Panc1 (cell line): ENCODE results near the gene NUP58. TPM values are rescaled to one million over a fixed set of nuclear protein-coding genes. Genes with fewer than 3 reads are reported as not detected.

ENCODE experiments used
- ATAC-seq: fragments of 200-7000 bp; cut with Tn5 transposase; 2 replicates; pipeline ENCODE4 v1.9.1; 2020; ENCODE audit warnings: mild to moderate bottlenecking, moderate library complexity
- BruUV-seq: library from RNA; stranded (reverse); fragments of 400-500 nt; replicated peaks from 2 replicates; lab custom pipeline; 2021; lab: Mats Ljungman, UMichigan
- CTCF ChIA-PET: fragments of 300-600 bp; sonication (Branson Sonifier 250); formaldehyde crosslinking; loops from one replicate; lab custom pipeline; 2022; ENCODE audit warnings: antibody characterized with exemption; lab: Charles Lee
- POLR2A ChIA-PET: fragments of 300-600 bp; sonication (Branson Sonifier 250); formaldehyde crosslinking; loops from one replicate; lab custom pipeline; 2022; ENCODE audit warnings: antibody characterized with exemption; lab: Charles Lee
- DNase-seq: peaks from one replicate; pipeline ENCODE4 v3.0.0-alpha.2; 2010; ENCODE audit warnings: low read depth, low spot score
- H3K27ac ChIP-seq: 2 replicates; pipeline ENCODE4 v1.5.1; 2011; ENCODE audit warnings: mild to moderate bottlenecking, low read length, inconsistent platforms
- H3K27me3 ChIP-seq: fragments of 200-500 bp; sonication (Bioruptor generic); 2 replicates; pipeline ENCODE4 v1.6.0; 2014; ENCODE audit warnings: low read length, inconsistent platforms; ENCODE audit not compliant: control insufficient read depth, insufficient read depth
- H3K36me3 ChIP-seq: fragments of 200-500 bp; sonication (Bioruptor generic); 2 replicates; pipeline ENCODE4 v1.5.1; 2014; ENCODE audit warnings: inconsistent platforms, mild to moderate bottlenecking, low read length, moderate library complexity; ENCODE audit not compliant: control insufficient read depth, insufficient read depth
- H3K4me1 ChIP-seq: 2 replicates; pipeline ENCODE4 v1.5.1; 2011; ENCODE audit warnings: inconsistent platforms, mild to moderate bottlenecking, low read length, moderate library complexity; ENCODE audit not compliant: control insufficient read depth, insufficient read depth
- H3K4me3 ChIP-seq, 2 experiments: 2 replicates each; pipeline ENCODE4 v1.5.1; 2011 to 2012; ENCODE audit warnings: low read depth in 2 of 2, low read length in 2 of 2, mild to moderate bottlenecking in 2 of 2, inconsistent platforms in 1 of 2, moderate library complexity in 1 of 2
- H3K9me3 ChIP-seq: fragments of 200-500 bp; sonication (Bioruptor generic); 2 replicates; pipeline ENCODE4 v1.5.1; 2014; ENCODE audit warnings: low read depth, mild to moderate bottlenecking, inconsistent platforms, low read length, moderate library complexity; ENCODE audit not compliant: control insufficient read depth, insufficient read depth
- POLR2AphosphoS5 ChIP-seq: IDR thresholded peaks from 2 replicates; pipeline ENCODE4 v1.6.1; 2012; ENCODE audit warnings: mild to moderate bottlenecking, low read depth, low read length, moderate library complexity
- SIN3A ChIP-seq: IDR thresholded peaks from 2 replicates; pipeline ENCODE4 v1.6.1; 2012; ENCODE audit warnings: low read depth, mild to moderate bottlenecking, low read length, moderate library complexity, borderline replicate concordance; ENCODE audit not compliant: insufficient read depth
- TCF7L2 ChIP-seq: IDR thresholded peaks from 2 replicates; pipeline ENCODE4 v1.6.1; 2011; ENCODE audit warnings: mild to moderate bottlenecking, low read depth, low read length, inconsistent platforms
- in situ Hi-C: cut with HindIII; loops from 2 replicates; pipeline ENCODE4 v1.10.0; 2016; ENCODE audit warnings: low sequenced_read_pairs, low pct_unique_long_range_greater_than_20kb
- intact Hi-C: fragments of 100-400 bp; cut with micrococcal nuclease; formaldehyde crosslinking; loops from one replicate; pipeline ENCODE4 v1.10.0; 2022; ENCODE audit not compliant: unreplicated experiment
- total RNA-seq: library from RNA; stranded (reverse); gene quantifications from one replicate; pipeline ENCODE4 v1.2.1, GENCODE V29; 2021; ENCODE audit not compliant: unreplicated experiment
- TF ChIP-seq, protein P1 (sequence below), 2 experiments: IDR thresholded peaks; 2 replicates each; pipeline ENCODE4 v1.6.1; 2011 to 2012; ENCODE audit warnings: low read depth in 2 of 2, control low read depth in 1 of 2, low read length in 1 of 2, mild to moderate bottlenecking in 1 of 2, moderate library complexity in 1 of 2; ENCODE audit not compliant: insufficient read depth in 1 of 2
- TF ChIP-seq, protein P2 (sequence below): fragments of 450-650 bp; IDR thresholded peaks from 2 replicates; pipeline ENCODE4 v1.5.1; 2017; ENCODE audit warnings: mild to moderate bottlenecking

Gene NUP58
- total RNA-seq, 1 experiment from 2014 or later, result 40.0 TPM

DNA sequence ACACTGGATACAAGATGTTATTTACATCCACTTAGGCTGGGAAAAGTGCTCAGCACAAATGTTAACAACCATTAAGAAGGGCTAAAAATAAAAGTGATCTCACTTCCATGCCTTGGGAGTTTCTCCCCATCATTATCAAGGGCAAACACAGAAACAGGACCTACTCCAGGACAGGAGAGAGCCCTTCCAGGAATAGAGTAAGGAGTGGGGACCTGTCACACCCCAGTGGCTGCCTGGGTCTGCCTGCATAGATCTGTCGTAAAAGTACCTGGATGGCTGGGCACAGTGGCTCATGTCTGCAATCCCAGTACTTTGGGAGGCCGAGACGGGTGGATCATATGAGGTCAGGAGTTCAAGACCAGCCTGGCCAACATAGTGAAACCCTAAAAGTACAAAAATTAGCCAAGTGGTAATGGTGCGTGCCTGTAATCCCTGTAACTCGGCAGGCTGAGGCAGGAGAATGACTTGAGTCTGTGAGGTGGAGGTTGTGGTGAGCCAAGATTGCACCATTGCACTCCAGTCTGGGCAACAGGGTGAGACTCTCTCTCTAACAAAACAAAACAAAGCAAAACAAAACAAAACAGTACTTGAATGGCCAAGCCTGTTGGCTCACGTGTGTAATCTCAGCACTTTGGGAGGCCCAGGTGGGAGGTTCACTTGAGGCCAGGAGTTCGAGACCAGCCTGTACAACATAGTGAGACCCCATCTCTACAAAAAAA lies 76.0 kb downstream of the NUP58 start:
- in situ Hi-C loops (no loop called here), intact Hi-C loops (no loop called here)
- no peaks in the 10 kb centered on the region; the same call in 1 of the 2 replicates for H3K27me3 ChIP-seq
- H3K9me3 ChIP-seq, result no peaks in the 10 kb centered on the region
- H3K4me1 ChIP-seq, result no peaks in the 10 kb centered on the region
- H3K27ac ChIP-seq, result no peak overlapping the region
- H3K36me3 ChIP-seq, result no peaks in the 10 kb centered on the region
- ATAC-seq (no peak), DNase-seq (no peak)
- H3K4me3 ChIP-seq, result no peak overlapping the region
- no TSS peak for BruUV-seq
- ChIA-PET POLR2A (no interaction called here), CTCF (interaction anchor here (0.7 kb wide), 1 partner anchor 1864 kb away, joined by 3 read pairs; no protein-coding TSS in a partner anchor)
- TF ChIP-seq TCF7L2 (no peak), SIN3A (no peak), POLR2AphosphoS5 (no peak)
- TF ChIP-seq, protein P1, sequence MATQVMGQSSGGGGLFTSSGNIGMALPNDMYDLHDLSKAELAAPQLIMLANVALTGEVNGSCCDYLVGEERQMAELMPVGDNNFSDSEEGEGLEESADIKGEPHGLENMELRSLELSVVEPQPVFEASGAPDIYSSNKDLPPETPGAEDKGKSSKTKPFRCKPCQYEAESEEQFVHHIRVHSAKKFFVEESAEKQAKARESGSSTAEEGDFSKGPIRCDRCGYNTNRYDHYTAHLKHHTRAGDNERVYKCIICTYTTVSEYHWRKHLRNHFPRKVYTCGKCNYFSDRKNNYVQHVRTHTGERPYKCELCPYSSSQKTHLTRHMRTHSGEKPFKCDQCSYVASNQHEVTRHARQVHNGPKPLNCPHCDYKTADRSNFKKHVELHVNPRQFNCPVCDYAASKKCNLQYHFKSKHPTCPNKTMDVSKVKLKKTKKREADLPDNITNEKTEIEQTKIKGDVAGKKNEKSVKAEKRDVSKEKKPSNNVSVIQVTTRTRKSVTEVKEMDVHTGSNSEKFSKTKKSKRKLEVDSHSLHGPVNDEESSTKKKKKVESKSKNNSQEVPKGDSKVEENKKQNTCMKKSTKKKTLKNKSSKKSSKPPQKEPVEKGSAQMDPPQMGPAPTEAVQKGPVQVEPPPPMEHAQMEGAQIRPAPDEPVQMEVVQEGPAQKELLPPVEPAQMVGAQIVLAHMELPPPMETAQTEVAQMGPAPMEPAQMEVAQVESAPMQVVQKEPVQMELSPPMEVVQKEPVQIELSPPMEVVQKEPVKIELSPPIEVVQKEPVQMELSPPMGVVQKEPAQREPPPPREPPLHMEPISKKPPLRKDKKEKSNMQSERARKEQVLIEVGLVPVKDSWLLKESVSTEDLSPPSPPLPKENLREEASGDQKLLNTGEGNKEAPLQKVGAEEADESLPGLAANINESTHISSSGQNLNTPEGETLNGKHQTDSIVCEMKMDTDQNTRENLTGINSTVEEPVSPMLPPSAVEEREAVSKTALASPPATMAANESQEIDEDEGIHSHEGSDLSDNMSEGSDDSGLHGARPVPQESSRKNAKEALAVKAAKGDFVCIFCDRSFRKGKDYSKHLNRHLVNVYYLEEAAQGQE (IDR thresholded peaks at IDR 0.05; ENCODE audit: insufficient read depth in 1 of 2, low read depth in 2 of 2, low read length in 1 of 2), result no peak
- TF ChIP-seq, protein P2, sequence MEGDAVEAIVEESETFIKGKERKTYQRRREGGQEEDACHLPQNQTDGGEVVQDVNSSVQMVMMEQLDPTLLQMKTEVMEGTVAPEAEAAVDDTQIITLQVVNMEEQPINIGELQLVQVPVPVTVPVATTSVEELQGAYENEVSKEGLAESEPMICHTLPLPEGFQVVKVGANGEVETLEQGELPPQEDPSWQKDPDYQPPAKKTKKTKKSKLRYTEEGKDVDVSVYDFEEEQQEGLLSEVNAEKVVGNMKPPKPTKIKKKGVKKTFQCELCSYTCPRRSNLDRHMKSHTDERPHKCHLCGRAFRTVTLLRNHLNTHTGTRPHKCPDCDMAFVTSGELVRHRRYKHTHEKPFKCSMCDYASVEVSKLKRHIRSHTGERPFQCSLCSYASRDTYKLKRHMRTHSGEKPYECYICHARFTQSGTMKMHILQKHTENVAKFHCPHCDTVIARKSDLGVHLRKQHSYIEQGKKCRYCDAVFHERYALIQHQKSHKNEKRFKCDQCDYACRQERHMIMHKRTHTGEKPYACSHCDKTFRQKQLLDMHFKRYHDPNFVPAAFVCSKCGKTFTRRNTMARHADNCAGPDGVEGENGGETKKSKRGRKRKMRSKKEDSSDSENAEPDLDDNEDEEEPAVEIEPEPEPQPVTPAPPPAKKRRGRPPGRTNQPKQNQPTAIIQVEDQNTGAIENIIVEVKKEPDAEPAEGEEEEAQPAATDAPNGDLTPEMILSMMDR, result no peak

DNA sequence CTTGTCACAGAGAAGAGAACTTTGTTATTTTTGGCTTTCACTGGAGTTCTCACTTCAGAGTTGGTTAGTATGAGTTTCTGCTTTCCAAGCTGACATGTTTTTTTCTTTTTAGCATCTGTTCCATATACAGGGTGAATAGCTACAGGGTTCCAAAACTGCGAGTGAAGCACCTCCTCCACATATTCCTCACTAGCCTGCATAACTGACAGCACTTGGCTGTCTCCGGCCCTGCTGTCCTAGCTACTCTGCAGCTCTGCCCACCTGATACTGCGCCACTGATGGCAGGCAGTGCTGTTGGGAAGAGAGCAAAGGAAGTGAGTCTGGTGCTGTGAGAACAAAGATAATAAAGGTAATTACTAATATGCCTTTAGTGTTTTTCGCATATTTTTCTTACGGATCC lies 77.1 kb downstream of the NUP58 start:
- no peak overlapping the region for H3K27ac ChIP-seq
- intact Hi-C loops (no loop called here), in situ Hi-C loops (no loop called here)
- no peak overlapping the region for H3K4me3 ChIP-seq
- TF ChIP-seq SIN3A, result no peak
- TF ChIP-seq, protein P1 (IDR thresholded peaks at IDR 0.05; ENCODE audit: insufficient read depth in 1 of 2, low read depth in 2 of 2, low read length in 1 of 2), result no peak
- TF ChIP-seq, protein P2, result no peak
- TF ChIP-seq POLR2AphosphoS5, result no peak
- TF ChIP-seq TCF7L2, result no peak
- H3K4me1 ChIP-seq, result no peaks in the 10 kb centered on the region
- ATAC-seq, result no peak
- no TSS peak for BruUV-seq
- no peak for DNase-seq
- H3K27me3 ChIP-seq, result no peaks in the 10 kb centered on the region; the same call in 1 of the 2 replicates
- H3K36me3 ChIP-seq, result no peaks in the 10 kb centered on the region
- CTCF ChIA-PET, result no interaction called here
- no peaks in the 10 kb centered on the region for H3K9me3 ChIP-seq
- POLR2A ChIA-PET, result no interaction called here
